ENCODE results near the gene ZNF839. TPM values are rescaled to one million over a fixed set of nuclear protein-coding genes. Genes with fewer than 3 reads are reported as not detected.

ZNF839 gene
- total and polyA plus RNA-seq, 2 donors (not counting 1 experiment from before 2014, with no cell fraction given) = 6.6 to 8.8 TPM

GRCh38 chr14:102375119-102375518 lies 55.6 kb downstream of the ZNF839 start:
- Histone ChIP-seq H2AFZ (ENCODE audit: low read length) (no peak overlapping the region), H3K4me2 (ENCODE audit: extremely low read depth, insufficient read depth, low read length) (no peak overlapping the region), H3K4me3 (replicated peaks in 1 of 4; ENCODE audit: control extremely low read depth in 1 of 4, insufficient read depth in 1 of 4, low read depth in 3 of 4, low read length in 4 of 4) (no peak overlapping the region), H3K9me3 (ENCODE audit: control insufficient read depth, insufficient read depth, low read depth, low read length) (no peaks in the 10 kb centered on the region), H3K4me1 (ENCODE audit: control insufficient read depth, extremely low read depth, insufficient read depth, low read length) (no peaks in the 10 kb centered on the region), H3K27me3 (ENCODE audit: control insufficient read depth, insufficient read depth, low read length) (no peaks in the 10 kb centered on the region), H3K36me3 (ENCODE audit: control insufficient read depth, insufficient read depth, low read length) (no peaks in the 10 kb centered on the region), H3K27ac (ENCODE audit: insufficient read depth, low read length) (no peak overlapping the region), H4K20me1 (ENCODE audit: control insufficient read depth, extremely low read depth, insufficient read depth, low read length) (no peaks in the 10 kb centered on the region), H3K79me2 (ENCODE audit: control insufficient read depth, insufficient read depth, low read length) (peaks cover 5% of the 10 kb centered on the region), H3K9ac (ENCODE audit: insufficient read depth, low read length) (no peak overlapping the region)
- DNase-seq (ENCODE audit: low read depth in 2 of 2) = no peak
- TF ChIP-seq EZH2 (IDR thresholded peaks at IDR 0.05; ENCODE audit: low read length, missing control alignments) (no peak), CTCF (conservative IDR thresholded peaks at IDR 0.05 in 1 of 2, IDR thresholded peaks at IDR 0.05 in 1 of 2; ENCODE audit: low read depth in 1 of 2, low read length in 2 of 2) (no peak)

- Histone ChIP-seq H3K27ac (ENCODE audit: insufficient read depth, low read length) (no peak overlapping the region), H3K4me2 (ENCODE audit: extremely low read depth, insufficient read depth, low read length) (no peak overlapping the region), H3K36me3 (ENCODE audit: control insufficient read depth, insufficient read depth, low read length) (no peaks in the 10 kb centered on the region), H3K27me3 (ENCODE audit: control insufficient read depth, insufficient read depth, low read length) (no peaks in the 10 kb centered on the region), H3K4me1 (ENCODE audit: control insufficient read depth, extremely low read depth, insufficient read depth, low read length) (no peaks in the 10 kb centered on the region), H3K79me2 (ENCODE audit: control insufficient read depth, insufficient read depth, low read length) (no peaks in the 10 kb centered on the region), H3K4me3 (replicated peaks in 1 of 4; ENCODE audit: control extremely low read depth in 1 of 4, insufficient read depth in 1 of 4, low read depth in 3 of 4, low read length in 4 of 4) (no peak overlapping the region), H3K9me3 (ENCODE audit: control insufficient read depth, insufficient read depth, low read depth, low read length) (no peaks in the 10 kb centered on the region), H3K9ac (ENCODE audit: insufficient read depth, low read length) (no peak overlapping the region), H4K20me1 (ENCODE audit: control insufficient read depth, extremely low read depth, insufficient read depth, low read length) (no peaks in the 10 kb centered on the region), H2AFZ (ENCODE audit: low read length) (no peak overlapping the region)
- no peak for DNase-seq (ENCODE audit: low read depth in 2 of 2)
- TF ChIP-seq EZH2 (IDR thresholded peaks at IDR 0.05; ENCODE audit: low read length, missing control alignments) (no peak), CTCF (conservative IDR thresholded peaks at IDR 0.05 in 1 of 2, IDR thresholded peaks at IDR 0.05 in 1 of 2; ENCODE audit: low read depth in 1 of 2, low read length in 2 of 2) (no peak)
These were observed 58.1 kb downstream of the ZNF839 start for GRCh38 chr14:102377696-102378095.

GRCh38 chr14:102378830-102379229 lies 59.3 kb downstream of the ZNF839 start:
- no peak for TF ChIP-seq CTCF (conservative IDR thresholded peaks at IDR 0.05 in 1 of 2, IDR thresholded peaks at IDR 0.05 in 1 of 2; ENCODE audit: low read depth in 1 of 2, low read length in 2 of 2)
- TF ChIP-seq EZH2 (IDR thresholded peaks at IDR 0.05; ENCODE audit: low read length, missing control alignments) = no peak
- Histone ChIP-seq H3K4me1 (ENCODE audit: control insufficient read depth, extremely low read depth, insufficient read depth, low read length) (no peaks in the 10 kb centered on the region), H3K4me2 (ENCODE audit: extremely low read depth, insufficient read depth, low read length) (no peak overlapping the region), H3K4me3 (replicated peaks in 1 of 4; ENCODE audit: control extremely low read depth in 1 of 4, insufficient read depth in 1 of 4, low read depth in 3 of 4, low read length in 4 of 4) (no peak overlapping the region), H4K20me1 (ENCODE audit: control insufficient read depth, extremely low read depth, insufficient read depth, low read length) (no peaks in the 10 kb centered on the region), H3K36me3 (ENCODE audit: control insufficient read depth, insufficient read depth, low read length) (no peaks in the 10 kb centered on the region), H3K27ac (ENCODE audit: insufficient read depth, low read length) (no peak overlapping the region), H3K79me2 (ENCODE audit: control insufficient read depth, insufficient read depth, low read length) (no peaks in the 10 kb centered on the region), H2AFZ (ENCODE audit: low read length) (no peak overlapping the region), H3K9ac (ENCODE audit: insufficient read depth, low read length) (no peak overlapping the region), H3K27me3 (ENCODE audit: control insufficient read depth, insufficient read depth, low read length) (no peaks in the 10 kb centered on the region), H3K9me3 (ENCODE audit: control insufficient read depth, insufficient read depth, low read depth, low read length) (no peaks in the 10 kb centered on the region)
- no peak for DNase-seq (ENCODE audit: low read depth in 2 of 2)
